ENCODE results near the gene PPP2CA. TPM values are rescaled to one million over a fixed set of nuclear protein-coding genes. Genes with fewer than 3 reads are reported as not detected.

The PPP2CA gene
- total and polyA plus RNA-seq, 2 of the 8 experiments (the other 6 are each of a cell fraction or from before 2014, with no cell fraction given), result 75.0 to 205 TPM

GRCh38 chr5:134225780-134226440 lies at the start of gene PPP2CA (continued):
- TF ChIP-seq ATF2 (IDR thresholded peaks at IDR 0.05; ENCODE audit: low read length) (peak; percentile 88), NANOG (IDR thresholded peaks at IDR 0.05; ENCODE audit: insufficient read depth, low read depth, low read length, poor library complexity, severe bottlenecking) (peak; percentile 19), HDAC6 (IDR thresholded peaks at IDR 0.05; ENCODE audit: low read depth, low read length) (no peak), JUND (IDR thresholded peaks at IDR 0.05; ENCODE audit: low read length) (peak; percentile 83), CBX5 (IDR thresholded peaks at IDR 0.05; ENCODE audit: low read depth, low read length) (no peak), PHF8 (conservative IDR thresholded peaks at IDR 0.05; ENCODE audit: low read depth, low read length) (peak; percentile 97), HDAC2 (IDR thresholded peaks at IDR 0.05; ENCODE audit: borderline replicate concordance in 1 of 2, low read depth in 2 of 2, low read length in 2 of 2) (no peak), POLR2A (IDR thresholded peaks at IDR 0.05; ENCODE audit: control extremely low read depth in 1 of 2, low read depth in 2 of 2, low read length in 2 of 2) (peak in 1 of 2 experiments; percentile 90; a peak in 2 of 3 replicates), USF2 (IDR thresholded peaks at IDR 0.05; ENCODE audit: low read length) (no peak), CREB1 (IDR thresholded peaks at IDR 0.05) (peak; percentile 87), RBBP5 (IDR thresholded peaks at IDR 0.05; ENCODE audit: borderline replicate concordance, low read depth, low read length) (0 out of 2 replicates have a peak, but pooled peaks have one; percentile 84), POLR2AphosphoS5 (IDR thresholded peaks at IDR 0.05; ENCODE audit: low read depth, low read length) (peak; percentile 14; the same call in 1 of the 2 replicates), TAF1 (IDR thresholded peaks at IDR 0.05; ENCODE audit: low read depth, low read length) (peak; percentile 68), SP2 (IDR thresholded peaks at IDR 0.05; ENCODE audit: low read length) (no peak), SIRT6 (IDR thresholded peaks at IDR 0.05; ENCODE audit: low read length) (no peak), TAF7 (optimal IDR thresholded peaks at IDR 0.05; ENCODE audit: borderline replicate concordance, low read depth, low read length) (peak; percentile 93), SP4 (IDR thresholded peaks at IDR 0.05; ENCODE audit: low read length) (peak; percentile 82; the same call in 1 of the 2 replicates), ZNF274 (IDR thresholded peaks at IDR 0.05; ENCODE audit: borderline replicate concordance, extremely low read depth, low read length) (no peak)
